ENCODE results near the gene FAM124A. TPM values are rescaled to one million over a fixed set of nuclear protein-coding genes. Genes with fewer than 3 reads are reported as not detected.

Gene FAM124A
- total RNA-seq, 1 experiment from 2014 or later, result 0.12 TPM

- ChIA-PET POLR2A (no interaction called here), CTCF (interaction anchor here (0.6 to 1.1 kb wide), 4 partner anchors 24 to 242 kb away, joined by 3 to 4 read pairs (median 3); no protein-coding TSS in a partner anchor)
- Mint-ChIP-seq H3K36me3 (ENCODE audit: insufficient read depth, unreplicated experiment) (no peaks in the 10 kb centered on the region), H3K4me1 (ENCODE audit: insufficient read depth, unreplicated experiment) (no peaks in the 10 kb centered on the region), H3K4me3 (ENCODE audit: unreplicated experiment) (no peak overlapping the region), H3K27ac (ENCODE audit: low read depth, unreplicated experiment) (no peak overlapping the region), H3K9me3 (ENCODE audit: unreplicated experiment) (no peaks in the 10 kb centered on the region), H3K27me3 (ENCODE audit: insufficient read depth, unreplicated experiment) (no peaks in the 10 kb centered on the region)
- no peak for DNase-seq (ENCODE audit: unreplicated experiment)
- intact Hi-C loops (cut with micrococcal nuclease), result no loop called here
- no TSS peak for BruUV-seq (replicated peaks)
- no peak for TF ChIP-seq CTCF (IDR thresholded peaks at IDR 0.05; ENCODE audit: unreplicated experiment)
Observed at GRCh38 chr13:51243227-51243626, 21.0 kb downstream of the FAM124A start.

GRCh38 chr13:51243832-51244231, 21.6 kb downstream of the FAM124A start:
- no peak for DNase-seq (ENCODE audit: unreplicated experiment)
- TF ChIP-seq CTCF (IDR thresholded peaks at IDR 0.05; ENCODE audit: unreplicated experiment), result no peak
- Mint-ChIP-seq H3K27me3 (ENCODE audit: insufficient read depth, unreplicated experiment) (no peaks in the 10 kb centered on the region), H3K4me3 (ENCODE audit: unreplicated experiment) (no peak overlapping the region), H3K36me3 (ENCODE audit: insufficient read depth, unreplicated experiment) (no peaks in the 10 kb centered on the region), H3K9me3 (ENCODE audit: unreplicated experiment) (no peaks in the 10 kb centered on the region), H3K27ac (ENCODE audit: low read depth, unreplicated experiment) (no peak overlapping the region), H3K4me1 (ENCODE audit: insufficient read depth, unreplicated experiment) (no peaks in the 10 kb centered on the region)
- BruUV-seq (replicated peaks), result no TSS peak
- POLR2A ChIA-PET, result no interaction called here
- intact Hi-C loops (cut with micrococcal nuclease), result no loop called here
- CTCF ChIA-PET, result interaction anchor here (0.6 to 0.9 kb wide), 4 partner anchors 42 to 118 kb away, joined by 3 read pairs; no protein-coding TSS in a partner anchor

- BruUV-seq (replicated peaks), result TSS peak; percentile 98
- ChIA-PET POLR2A (no interaction called here), CTCF (interaction anchor here (0.7 to 1.0 kb wide), 4 partner anchors 41 to 747 kb away, joined by 3 to 5 read pairs (median 3); no protein-coding TSS in a partner anchor)
- no peak for DNase-seq (ENCODE audit: unreplicated experiment)
- no peaks in the 10 kb centered on the region for H3K27me3 Mint-ChIP-seq (ENCODE audit: insufficient read depth, unreplicated experiment)
- H3K4me1 Mint-ChIP-seq (ENCODE audit: insufficient read depth, unreplicated experiment), result no peaks in the 10 kb centered on the region
- H3K4me3 Mint-ChIP-seq (ENCODE audit: unreplicated experiment), result no peak overlapping the region
- no peaks in the 10 kb centered on the region for H3K9me3 Mint-ChIP-seq (ENCODE audit: unreplicated experiment)
- H3K36me3 Mint-ChIP-seq (ENCODE audit: insufficient read depth, unreplicated experiment), result no peaks in the 10 kb centered on the region
- intact Hi-C loops (cut with micrococcal nuclease), result no loop called here
- TF ChIP-seq CTCF (IDR thresholded peaks at IDR 0.05; ENCODE audit: unreplicated experiment), result no peak
- H3K27ac Mint-ChIP-seq (ENCODE audit: low read depth, unreplicated experiment), result no peak overlapping the region
Observed at GRCh38 chr13:51244637-51245405, 22.6 kb downstream of the FAM124A start.

GRCh38 chr13:51245583-51245982, 23.4 kb downstream of the FAM124A start:
- TF ChIP-seq CTCF (IDR thresholded peaks at IDR 0.05; ENCODE audit: unreplicated experiment), result no peak
- no peak for DNase-seq (ENCODE audit: unreplicated experiment)
- CTCF ChIA-PET, result interaction anchor here (1.0 to 1.1 kb wide), 2 partner anchors 13 to 41 kb away, joined by 4 to 5 read pairs; no protein-coding TSS in a partner anchor
- Mint-ChIP-seq H3K4me1 (ENCODE audit: insufficient read depth, unreplicated experiment) (no peaks in the 10 kb centered on the region), H3K9me3 (ENCODE audit: unreplicated experiment) (no peaks in the 10 kb centered on the region), H3K27ac (ENCODE audit: low read depth, unreplicated experiment) (no peak overlapping the region), H3K4me3 (ENCODE audit: unreplicated experiment) (no peak overlapping the region), H3K27me3 (ENCODE audit: insufficient read depth, unreplicated experiment) (no peaks in the 10 kb centered on the region), H3K36me3 (ENCODE audit: insufficient read depth, unreplicated experiment) (no peaks in the 10 kb centered on the region)
- POLR2A ChIA-PET, result interaction anchor here (0.7 kb wide), 1 partner anchor 116 kb away, joined by 4 read pairs; no protein-coding TSS in a partner anchor
- intact Hi-C loops (cut with micrococcal nuclease), result no loop called here
- no TSS peak for BruUV-seq (replicated peaks)
